Suppressor macrophage treated with lipopolysaccharide for 4 hours (primary cell): ENCODE data around the gene RAPGEF5.

Experiments used
- DNase-seq: peaks from one replicate; pipeline ENCODE4 v3.0.0-alpha.2; 2020

RAPGEF5 gene

GRCh38 chr7:22141355-22141754, 215.6 kb downstream of the RAPGEF5 start:
- no peak for DNase-seq

DNA sequence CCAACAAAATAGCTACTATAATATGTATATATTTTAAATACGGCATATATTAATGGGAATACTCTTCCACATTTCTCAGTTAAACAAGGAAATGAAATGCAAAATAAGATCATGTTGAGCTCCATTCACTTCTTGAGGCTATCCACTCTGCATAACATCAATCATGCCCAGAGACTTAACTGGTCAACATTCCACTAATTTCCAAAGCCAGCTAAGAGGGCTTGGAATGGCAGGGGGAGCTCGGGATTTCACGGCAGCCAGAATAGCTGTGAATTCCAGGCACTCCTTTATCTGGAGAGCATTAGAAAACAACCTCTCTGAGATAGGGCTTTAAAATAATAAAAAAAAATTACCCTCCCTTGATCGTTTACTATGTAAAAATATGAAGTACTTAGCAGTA, 216.4 kb downstream of the RAPGEF5 start:
- no peak for DNase-seq

GRCh38 chr7:22138886-22139285, 218.1 kb downstream of the RAPGEF5 start:
- no peak for DNase-seq

DNA sequence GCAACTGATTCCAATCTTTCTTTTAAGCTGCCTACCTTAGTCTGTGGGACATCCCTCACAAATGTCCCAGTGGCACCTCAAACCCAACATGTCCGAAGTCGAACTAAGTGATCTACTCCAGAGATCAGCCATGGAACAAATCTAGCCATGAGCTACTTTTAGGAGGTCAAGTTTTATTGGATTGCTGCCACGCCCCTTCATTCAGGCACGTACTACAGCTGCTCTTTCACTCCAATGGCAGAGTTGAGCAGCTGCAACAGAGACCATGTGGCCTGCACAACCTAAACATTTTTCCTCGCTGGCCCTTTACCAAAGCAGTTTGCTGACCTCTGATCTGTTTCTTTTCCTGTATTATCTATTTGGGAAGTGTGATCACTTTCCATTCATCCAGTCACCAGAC, 218.8 kb downstream of the RAPGEF5 start:
- DNase-seq = no peak

- DNase-seq = no peak
Measured at GRCh38 chr7:22137466-22137865, 219.5 kb downstream of the RAPGEF5 start.

GRCh38 chr7:22137026-22137425, 219.9 kb downstream of the RAPGEF5 start:
- no peak for DNase-seq

- no peak for DNase-seq
Measured at GRCh38 chr7:22129819-22130580, 227.0 kb downstream of the RAPGEF5 start.

DNA sequence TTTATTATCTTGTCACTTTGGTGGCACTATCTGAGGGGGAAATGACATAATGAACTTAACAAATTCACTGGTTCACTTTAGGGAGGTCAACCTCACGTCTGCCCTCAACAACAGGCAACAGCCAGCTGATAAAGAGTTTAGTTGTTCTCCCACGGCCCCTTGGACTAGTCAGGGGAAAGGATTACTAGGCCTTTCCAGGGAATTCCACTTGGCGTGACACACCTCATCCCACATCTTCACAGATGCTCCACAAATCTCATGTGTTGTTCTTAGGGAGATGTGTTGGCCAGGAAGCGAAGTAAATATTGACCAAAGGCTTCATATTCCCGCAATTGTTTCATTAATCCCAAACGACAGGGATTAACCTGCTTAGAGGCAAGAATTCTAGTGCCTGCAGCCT, 227.8 kb downstream of the RAPGEF5 start:
- no peak for DNase-seq

DNA sequence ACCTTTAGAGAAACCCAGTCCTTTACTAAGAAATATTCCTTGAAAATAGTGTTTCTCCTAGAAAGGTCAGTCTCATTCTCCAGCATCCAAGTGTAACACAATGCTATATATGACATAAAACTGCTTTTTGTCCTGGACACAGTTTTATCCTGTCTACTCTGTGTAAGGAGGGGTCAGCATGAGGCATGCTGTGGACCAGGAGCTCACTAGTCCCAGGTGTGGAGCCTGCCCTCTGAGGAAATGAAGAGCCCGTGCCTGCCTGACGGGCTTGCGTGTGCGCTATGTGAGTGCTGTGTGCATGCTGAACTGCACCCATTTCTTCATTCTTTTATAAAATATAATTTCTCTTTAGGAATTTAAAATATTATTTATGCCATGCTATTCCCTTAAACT, 228.4 kb downstream of the RAPGEF5 start:
- no peak for DNase-seq

DNA sequence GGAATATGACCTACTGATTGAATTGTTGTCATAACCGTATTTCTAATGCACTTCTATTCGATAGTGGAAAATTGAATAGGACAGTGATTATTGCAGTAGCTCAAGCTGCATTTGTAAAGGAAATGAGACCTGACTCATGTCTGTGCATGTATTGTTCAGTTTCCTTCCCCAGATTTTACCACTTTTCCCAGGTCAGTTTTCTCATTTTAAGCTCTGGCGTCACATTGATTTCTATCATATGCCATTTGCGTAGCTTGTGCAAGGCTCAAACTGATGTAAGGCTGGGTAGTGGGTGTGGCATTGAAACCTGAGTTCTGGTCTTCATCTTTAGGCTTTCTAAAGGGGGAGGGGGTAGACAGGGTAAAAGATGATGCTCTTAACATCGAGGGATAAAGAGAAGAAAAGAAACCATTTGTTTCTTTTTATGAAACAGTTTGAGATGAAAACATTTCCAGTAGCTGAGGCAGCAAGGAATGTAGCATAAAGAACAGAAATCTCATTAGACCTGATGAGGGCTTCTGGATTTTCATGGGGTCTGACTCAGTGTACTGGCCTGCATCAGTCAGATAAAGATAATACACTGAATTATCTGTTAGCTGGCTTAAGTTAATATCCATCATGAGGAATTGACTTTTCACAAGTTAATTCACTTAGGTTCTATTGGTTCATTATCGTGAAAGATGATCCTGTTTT, 229.0 kb downstream of the RAPGEF5 start:
- DNase-seq = no peak

GRCh38 chr7:22125436-22125835, 231.5 kb downstream of the RAPGEF5 start:
- no peak for DNase-seq

GRCh38 chr7:22124941-22125340, 232.0 kb downstream of the RAPGEF5 start:
- no peak for DNase-seq

DNA sequence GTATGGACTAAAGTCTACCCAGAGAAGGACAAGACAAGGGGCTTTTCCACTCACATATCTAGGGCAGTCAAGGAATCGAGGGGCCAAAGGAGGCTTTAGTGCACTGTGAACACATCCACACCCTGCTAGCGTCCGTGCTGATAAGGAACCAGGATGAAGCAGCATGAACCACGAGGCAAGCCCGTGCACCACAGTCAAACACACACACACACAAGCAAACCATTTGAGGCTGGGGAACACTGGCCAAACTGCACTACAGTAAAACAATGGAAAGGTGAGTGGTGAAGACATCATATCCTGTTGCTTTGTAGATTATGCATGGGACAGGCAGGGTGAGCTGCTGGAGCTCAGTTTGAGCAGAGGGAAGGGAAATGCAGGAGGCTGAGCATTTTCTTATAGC, 233.8 kb downstream of the RAPGEF5 start:
- DNase-seq = no peak

- DNase-seq = peak; percentile 14
Measured at GRCh38 chr7:22121702-22122474, 235.1 kb downstream of the RAPGEF5 start.

DNA sequence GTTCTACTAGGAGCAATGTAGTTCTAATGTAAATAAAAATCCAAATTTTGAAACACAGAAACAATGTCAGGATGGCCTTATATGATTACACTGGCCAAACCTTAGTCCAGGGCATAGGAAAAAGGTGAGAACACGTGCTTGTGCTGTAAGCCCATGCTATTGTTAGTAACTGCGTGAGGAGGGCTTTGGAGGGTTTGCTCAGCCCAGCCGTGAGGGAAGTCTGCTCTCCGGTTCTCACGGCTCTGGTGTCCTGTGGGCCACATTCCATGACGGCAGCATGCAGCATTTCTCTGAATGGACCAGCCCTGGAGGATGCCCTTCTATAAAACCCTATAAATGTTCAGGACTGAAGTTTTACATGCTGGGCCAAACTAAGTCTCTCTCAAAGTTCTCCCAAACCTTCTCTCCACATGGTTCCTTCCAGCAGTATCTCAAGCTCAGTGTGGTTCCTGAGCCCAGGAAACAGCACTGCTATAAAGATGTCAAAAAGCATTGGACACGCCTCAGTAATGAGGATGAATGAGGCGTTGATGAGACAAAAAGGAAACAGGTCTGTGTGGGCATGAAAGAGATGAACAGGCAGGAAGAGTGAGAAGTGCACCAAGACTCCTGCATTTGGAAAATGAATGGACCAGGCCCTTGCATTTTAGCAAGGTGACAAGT, 236.4 kb downstream of the RAPGEF5 start:
- no peak for DNase-seq

DNA sequence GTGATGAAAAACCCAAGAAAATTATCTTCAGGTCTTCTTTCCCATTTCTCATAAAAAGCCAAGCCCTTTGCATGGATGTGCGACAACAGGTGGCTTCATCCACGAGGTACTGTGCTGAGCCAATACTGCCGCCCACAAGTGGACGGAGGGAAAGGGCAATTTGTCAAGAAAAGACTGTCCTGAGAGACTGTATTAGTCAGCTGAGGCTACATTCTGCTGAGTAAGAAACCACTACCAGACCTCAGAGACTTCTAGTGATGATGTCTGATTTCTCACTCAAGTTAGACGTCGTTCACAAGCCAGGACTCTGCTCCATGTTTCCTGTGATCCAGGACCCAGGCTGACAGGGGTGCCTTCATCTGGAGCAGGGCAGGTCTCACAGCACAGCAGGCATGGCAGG, 239.7 kb downstream of the RAPGEF5 start:
- DNase-seq = no peak

DNA sequence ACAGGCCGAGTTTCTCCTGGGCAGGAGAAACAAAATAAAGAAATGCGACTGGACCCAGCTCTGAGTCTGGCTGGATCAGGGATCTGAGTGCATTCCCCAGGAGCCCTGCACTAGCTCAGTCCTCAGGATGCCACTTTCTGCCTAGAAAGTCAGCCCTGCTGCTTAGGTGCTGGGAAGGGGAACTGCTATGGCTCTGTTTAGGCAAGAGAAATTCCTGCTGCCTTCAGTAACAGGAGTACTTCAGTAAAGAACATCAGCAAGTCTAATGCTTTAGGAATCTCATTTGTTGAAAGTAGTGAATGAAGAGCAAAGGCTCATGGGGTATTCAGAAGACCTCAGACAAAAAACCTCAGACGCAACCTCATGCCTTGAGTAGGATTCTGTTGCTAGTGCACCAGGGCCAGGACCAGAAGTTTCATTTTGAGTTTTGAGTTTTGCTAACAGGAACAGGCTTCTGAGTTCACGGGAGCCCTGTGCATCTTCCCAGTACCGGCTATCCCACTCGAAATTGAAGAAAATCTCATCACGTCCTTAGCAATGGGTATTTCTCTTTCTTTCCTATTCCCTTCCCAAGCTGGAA, 240.4 kb downstream of the RAPGEF5 start:
- no peak for DNase-seq

- DNase-seq = no peak
Measured at GRCh38 chr7:22115689-22116088, 241.3 kb downstream of the RAPGEF5 start.

DNA sequence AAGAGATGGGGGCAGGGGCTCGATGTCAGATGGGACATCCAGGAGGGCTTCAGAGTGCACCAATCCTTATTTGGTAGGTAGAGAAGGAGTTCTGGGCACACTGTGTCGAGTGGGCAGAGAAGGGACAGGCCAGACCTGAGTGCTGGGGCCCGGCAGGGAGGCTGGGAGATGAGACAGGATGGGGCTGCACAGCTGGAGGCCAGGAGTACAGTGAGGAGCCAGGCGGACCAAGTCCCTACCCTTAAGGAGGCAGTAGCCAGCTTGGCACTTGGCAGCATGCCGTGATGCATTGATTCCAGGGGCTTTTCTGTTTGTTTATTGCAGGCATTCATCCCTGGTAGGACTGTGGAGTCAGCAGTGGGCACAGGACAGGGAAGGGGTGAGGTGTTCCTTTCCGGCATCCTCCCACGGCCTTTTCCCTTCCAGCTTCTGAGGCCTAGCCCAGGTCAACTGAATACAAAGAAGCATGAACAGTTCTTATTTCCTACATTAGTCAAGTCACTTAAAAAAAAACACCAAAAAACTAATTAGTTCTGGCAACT, 242.4 kb downstream of the RAPGEF5 start:
- no peak for DNase-seq

GRCh38 chr7:22113041-22113440, 243.9 kb downstream of the RAPGEF5 start:
- no peak for DNase-seq

DNA sequence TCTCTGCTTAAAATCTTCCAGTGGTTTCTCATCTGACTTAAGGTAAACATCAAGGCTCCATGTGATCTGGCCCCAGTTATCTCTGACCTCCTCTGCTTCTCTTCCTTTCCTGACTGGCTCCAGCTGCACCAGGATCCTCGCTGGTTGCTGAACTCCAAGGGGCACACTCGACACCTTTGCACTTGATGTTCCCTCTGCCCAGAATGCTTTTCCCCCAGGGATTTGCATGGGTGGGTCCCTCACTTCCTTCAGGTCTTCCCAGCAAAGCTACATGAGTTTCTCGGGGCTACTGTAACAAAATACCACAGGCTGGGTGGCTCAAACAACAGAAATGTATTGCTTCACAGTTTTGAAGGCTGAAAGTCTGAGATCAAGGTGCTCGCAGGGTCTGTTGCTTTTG, 245.3 kb downstream of the RAPGEF5 start:
- no peak for DNase-seq

DNA sequence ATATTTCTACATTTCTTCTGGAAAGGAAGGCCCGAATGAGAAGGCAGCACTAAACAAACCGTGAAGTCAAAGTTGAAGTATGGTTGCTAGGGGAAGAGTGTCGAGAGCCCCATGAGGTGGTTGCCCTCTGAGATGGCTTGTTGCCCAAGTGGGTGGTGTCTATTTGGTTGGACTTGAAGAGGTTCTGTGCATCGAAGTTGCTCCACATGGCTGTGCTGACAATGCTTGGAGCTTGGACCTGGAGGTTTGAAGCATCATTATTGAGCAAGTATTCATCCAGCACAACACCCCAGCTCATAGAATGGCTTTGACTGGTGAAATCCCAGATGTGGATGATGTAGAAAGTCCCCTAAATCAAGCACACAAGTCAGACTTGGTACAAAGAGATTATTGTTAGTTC, 246.1 kb downstream of the RAPGEF5 start:
- no peak for DNase-seq
